ENCODE measurements around the gene TCF4. TPM values are rescaled to one million over a fixed set of nuclear protein-coding genes. Genes with fewer than 3 reads are reported as not detected.

The TCF4 gene
- total RNA-seq, 1 donor: 84.6 TPM

- no peak for DNase-seq (ENCODE audit: low read depth)
- no peak for TF ChIP-seq CTCF (IDR thresholded peaks at IDR 0.05; ENCODE audit: insufficient read depth, low read depth, low read length)
- no peak overlapping the region for H3K4me3 ChIP-seq (ENCODE audit: low read depth, low read length)
These were observed 241.6 kb downstream of the TCF4 start for GRCh38 chr18:55346387-55346786.

- no peak for DNase-seq (ENCODE audit: low read depth)
These were observed 242.7 kb downstream of the TCF4 start for GRCh38 chr18:55345103-55345950.

GRCh38 chr18:55343396-55344073 is 244.5 kb downstream of the TCF4 start:
- DNase-seq (ENCODE audit: low read depth): peak; percentile 48
- peak; percentile 68 for TF ChIP-seq CTCF (IDR thresholded peaks at IDR 0.05; ENCODE audit: insufficient read depth, low read depth, low read length)

More at GRCh38 chr18:55345103-55345950, 242.7 kb downstream of the TCF4 start:
- no peak for TF ChIP-seq CTCF (IDR thresholded peaks at IDR 0.05; ENCODE audit: insufficient read depth, low read depth, low read length)
- H3K4me3 ChIP-seq (ENCODE audit: low read depth, low read length): no peak overlapping the region

GRCh38 chr18:55340998-55341397 is 247.0 kb downstream of the TCF4 start:
- H3K4me3 ChIP-seq (ENCODE audit: low read depth, low read length): no peak overlapping the region
- no peak for TF ChIP-seq CTCF (IDR thresholded peaks at IDR 0.05; ENCODE audit: insufficient read depth, low read depth, low read length)
- no peak for DNase-seq (ENCODE audit: low read depth)

More at GRCh38 chr18:55343396-55344073, 244.5 kb downstream of the TCF4 start:
- H3K4me3 ChIP-seq (ENCODE audit: low read depth, low read length): no peak overlapping the region

- TF ChIP-seq CTCF (IDR thresholded peaks at IDR 0.05; ENCODE audit: insufficient read depth, low read depth, low read length): no peak
- no peak overlapping the region for H3K4me3 ChIP-seq (ENCODE audit: low read depth, low read length)
These were observed 248.0 kb downstream of the TCF4 start for GRCh38 chr18:55339990-55340389.

GRCh38 chr18:55338978-55339650 is 248.9 kb downstream of the TCF4 start:
- peak; percentile 65 for DNase-seq (ENCODE audit: low read depth)
- peak; percentile 14 for TF ChIP-seq CTCF (IDR thresholded peaks at IDR 0.05; ENCODE audit: insufficient read depth, low read depth, low read length)
- no peak overlapping the region for H3K4me3 ChIP-seq (ENCODE audit: low read depth, low read length)

More at GRCh38 chr18:55339990-55340389, 248.0 kb downstream of the TCF4 start:
- DNase-seq (ENCODE audit: low read depth): no peak
